GM06990 (cell line): Measurements from ENCODE around the gene ANKRD33.

Experiments
- DNase-seq: peaks from one replicate; pipeline ENCODE4 v3.0.0-alpha.2; 2011; ENCODE audit not compliant: insufficient read length; ENCODE audit errors: extremely low read depth
- H3K27me3 ChIP-seq: replicated peaks from 2 replicates; pipeline ENCODE4 v1.6.0; 2011; ENCODE audit warnings: low read length; ENCODE audit not compliant: control insufficient read depth, insufficient read depth
- H3K36me3 ChIP-seq: 2 replicates; pipeline ENCODE4 v1.5.1; 2011; ENCODE audit warnings: low read length; ENCODE audit not compliant: control insufficient read depth, insufficient read depth
- H3K4me3 ChIP-seq: replicated peaks from 2 replicates; pipeline ENCODE4 v1.5.1; 2011; ENCODE audit warnings: low read depth, mild to moderate bottlenecking, control low read depth, low read length
- TF ChIP-seq, protein P1 (sequence below): IDR thresholded peaks from 2 replicates; pipeline ENCODE4 v1.5.1; 2011; ENCODE audit warnings: low read length, control low read depth, mild to moderate bottlenecking, inconsistent platforms; ENCODE audit not compliant: insufficient read depth, poor library complexity, severe bottlenecking

ANKRD33 gene

DNA sequence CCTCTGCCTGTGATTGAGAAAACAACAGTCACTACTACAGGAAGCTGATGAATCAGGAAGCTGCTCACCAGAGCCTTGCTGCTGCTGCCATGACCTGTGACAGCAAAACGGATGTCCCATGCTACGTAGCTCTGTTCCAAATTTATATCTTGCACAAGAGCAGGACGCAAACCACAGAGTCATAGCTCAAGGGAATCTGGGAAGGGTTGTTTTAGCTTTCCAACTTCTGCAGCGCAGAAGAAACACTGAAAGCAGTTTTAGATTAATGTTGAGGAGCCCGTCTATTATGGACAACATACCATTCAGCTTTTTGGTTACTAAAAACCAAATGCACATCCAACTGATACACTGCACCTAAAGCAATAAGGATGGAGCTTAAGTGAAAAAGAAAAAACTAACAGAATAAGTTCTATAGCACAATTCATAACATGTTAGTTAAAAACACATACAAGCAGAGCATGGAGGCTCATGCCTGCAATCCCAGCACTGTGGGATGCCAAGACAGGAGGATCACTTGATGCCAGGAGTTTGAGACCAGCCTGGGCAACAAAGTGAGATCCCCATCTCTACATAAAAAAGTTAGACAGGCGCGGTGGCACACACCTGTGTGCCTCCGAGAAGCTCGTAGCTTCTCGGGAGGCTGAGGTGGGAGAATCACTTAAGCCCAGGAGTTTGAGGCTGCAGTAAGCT lies 1.7 kb upstream of the ANKRD33 start:
- no peak overlapping the region for H3K4me3 ChIP-seq
- TF ChIP-seq, protein P1, sequence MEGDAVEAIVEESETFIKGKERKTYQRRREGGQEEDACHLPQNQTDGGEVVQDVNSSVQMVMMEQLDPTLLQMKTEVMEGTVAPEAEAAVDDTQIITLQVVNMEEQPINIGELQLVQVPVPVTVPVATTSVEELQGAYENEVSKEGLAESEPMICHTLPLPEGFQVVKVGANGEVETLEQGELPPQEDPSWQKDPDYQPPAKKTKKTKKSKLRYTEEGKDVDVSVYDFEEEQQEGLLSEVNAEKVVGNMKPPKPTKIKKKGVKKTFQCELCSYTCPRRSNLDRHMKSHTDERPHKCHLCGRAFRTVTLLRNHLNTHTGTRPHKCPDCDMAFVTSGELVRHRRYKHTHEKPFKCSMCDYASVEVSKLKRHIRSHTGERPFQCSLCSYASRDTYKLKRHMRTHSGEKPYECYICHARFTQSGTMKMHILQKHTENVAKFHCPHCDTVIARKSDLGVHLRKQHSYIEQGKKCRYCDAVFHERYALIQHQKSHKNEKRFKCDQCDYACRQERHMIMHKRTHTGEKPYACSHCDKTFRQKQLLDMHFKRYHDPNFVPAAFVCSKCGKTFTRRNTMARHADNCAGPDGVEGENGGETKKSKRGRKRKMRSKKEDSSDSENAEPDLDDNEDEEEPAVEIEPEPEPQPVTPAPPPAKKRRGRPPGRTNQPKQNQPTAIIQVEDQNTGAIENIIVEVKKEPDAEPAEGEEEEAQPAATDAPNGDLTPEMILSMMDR, result no peak
- H3K27me3 ChIP-seq, result no peaks in the 10 kb centered on the region
- no peak for DNase-seq
- no peaks in the 10 kb centered on the region for H3K36me3 ChIP-seq

- TF ChIP-seq, protein P1, result no peak
- Histone ChIP-seq H3K4me3 (no peak overlapping the region), H3K27me3 (no peaks in the 10 kb centered on the region), H3K36me3 (no peaks in the 10 kb centered on the region)
- no peak for DNase-seq
Measured at GRCh38 chr12:51888316-51889215, 663 bp downstream of the ANKRD33 start.

DNA sequence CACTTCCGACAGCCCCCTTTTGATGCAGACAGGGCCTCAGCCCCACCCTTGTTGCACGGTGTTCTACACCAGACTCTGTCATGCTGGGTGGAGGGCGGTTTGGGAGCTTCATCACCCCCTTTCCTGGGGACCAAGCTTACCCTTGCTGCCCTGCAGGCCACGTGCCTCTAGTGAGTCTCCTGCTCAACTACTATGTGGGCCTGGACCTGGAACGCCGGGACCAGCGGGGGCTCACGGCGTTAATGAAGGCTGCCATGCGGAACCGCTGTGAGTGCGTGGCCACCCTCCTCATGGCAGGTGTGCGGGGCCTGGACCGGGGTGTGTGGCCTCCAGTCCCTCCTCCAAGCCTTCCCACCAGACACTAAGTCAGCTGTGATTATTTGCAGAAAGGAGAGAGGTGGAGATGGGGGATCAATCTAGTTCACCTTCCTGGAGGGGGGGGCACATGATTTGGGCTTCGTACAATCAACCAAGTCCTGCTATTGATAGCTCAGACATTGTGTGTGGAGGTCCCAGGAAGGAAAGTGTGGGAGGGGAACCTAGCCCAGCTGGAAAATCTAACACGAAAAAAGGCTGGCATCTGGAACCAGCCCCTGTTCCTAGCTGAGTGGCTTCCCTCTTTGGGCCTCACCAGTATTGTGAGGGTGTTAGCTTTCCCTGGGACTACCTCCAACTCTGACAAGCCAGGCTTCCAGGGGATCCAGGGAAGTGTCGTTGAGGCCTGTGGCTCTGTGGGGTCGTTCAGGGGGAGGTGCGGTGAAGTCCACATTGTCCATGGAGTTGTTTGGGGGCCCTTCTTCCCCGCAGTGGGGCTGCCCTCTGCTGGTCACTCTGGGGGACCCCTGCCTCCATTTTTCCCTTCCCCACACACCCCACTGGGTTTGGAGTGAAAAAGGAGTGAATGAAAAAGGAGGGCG lies 1.6 kb downstream of the ANKRD33 start:
- H3K4me3 ChIP-seq, result no peak overlapping the region
- no peak for DNase-seq

GRCh38 chr12:51890133-51890464 lies 2.2 kb downstream of the ANKRD33 start:
- TF ChIP-seq, protein P1, result no peak
- no peak overlapping the region for H3K4me3 ChIP-seq
- no peaks in the 10 kb centered on the region for H3K27me3 ChIP-seq
- H3K36me3 ChIP-seq, result no peaks in the 10 kb centered on the region
- no peak for DNase-seq

More for the DNA sequence above, 1.6 kb downstream of the ANKRD33 start:
- Histone ChIP-seq H3K36me3 (no peaks in the 10 kb centered on the region), H3K27me3 (no peaks in the 10 kb centered on the region)
- TF ChIP-seq, protein P1, result peak; percentile 31

GRCh38 chr12:51890511-51891171 lies 2.7 kb downstream of the ANKRD33 start:
- TF ChIP-seq, protein P1, result no peak
- Histone ChIP-seq H3K4me3 (no peak overlapping the region), H3K36me3 (no peaks in the 10 kb centered on the region), H3K27me3 (no peaks in the 10 kb centered on the region)
- DNase-seq, result no peak
